ENCODE data around the gene BLM.
"Not testable (repeated sequence)": the region's sequence is repeated elsewhere in the genome, so short reads cannot be mapped to it uniquely, and the experiment has no call there.

Gene BLM

GRCh38 chr15:90838139-90838538 lies 121.0 kb downstream of the BLM start:
- no peak for DNase-seq
- intact Hi-C loops (cut with DNase I), result no loop called here

GRCh38 chr15:90838544-90838943 lies 121.4 kb downstream of the BLM start:
- intact Hi-C loops (cut with DNase I), result no loop called here
- no peak for DNase-seq

- intact Hi-C loops (cut with DNase I), result no loop called here
- DNase-seq, result peak in 6 of 10 donors; percentile 21 to 92 (median 64)
These were observed 122.3 kb downstream of the BLM start for GRCh38 chr15:90839187-90840071.

- no peak for DNase-seq
- intact Hi-C loops (cut with DNase I), result no loop called here
These were observed 123.2 kb downstream of the BLM start for GRCh38 chr15:90840157-90840855.

GRCh38 chr15:90840954-90841353 lies 123.8 kb downstream of the BLM start:
- no peak for DNase-seq
- intact Hi-C loops (cut with DNase I), result no loop called here

- no peak for DNase-seq
- intact Hi-C loops (cut with DNase I), result no loop called here
These were observed 127.5 kb downstream of the BLM start for GRCh38 chr15:90844696-90845095.

GRCh38 chr15:90845201-90845949 lies 128.2 kb downstream of the BLM start:
- no peak for DNase-seq
- intact Hi-C loops (cut with DNase I), result no loop called here

GRCh38 chr15:90849424-90849823 lies 132.3 kb downstream of the BLM start:
- DNase-seq, result peak in 1 of 10 donors; percentile 4
- intact Hi-C loops (cut with DNase I), result not testable (repeated sequence)

GRCh38 chr15:90851114-90851513 lies 134.0 kb downstream of the BLM start:
- DNase-seq, result peak in 1 of 10 donors; percentile 37
- intact Hi-C loops (cut with DNase I), result no loop called here

GRCh38 chr15:90851940-90852339 lies 134.8 kb downstream of the BLM start:
- peak in 1 of 10 donors; percentile 2 for DNase-seq
- intact Hi-C loops (cut with DNase I), result no loop called here

GRCh38 chr15:90855139-90855538 lies 138.0 kb downstream of the BLM start:
- intact Hi-C loops (cut with DNase I), result no loop called here
- DNase-seq, result peak in 1 of 10 donors; percentile 46

- intact Hi-C loops (cut with DNase I), result no loop called here
- DNase-seq, result no peak
These were observed 140.2 kb downstream of the BLM start for GRCh38 chr15:90857337-90857736.

GRCh38 chr15:90857883-90858443 lies 140.8 kb downstream of the BLM start:
- no peak for DNase-seq
- intact Hi-C loops (cut with DNase I), result no loop called here

- intact Hi-C loops (cut with DNase I), result no loop called here
- no peak for DNase-seq
These were observed 142.3 kb downstream of the BLM start for GRCh38 chr15:90859234-90860131.

- intact Hi-C loops (cut with DNase I), result no loop called here
- no peak for DNase-seq
These were observed 143.3 kb downstream of the BLM start for GRCh38 chr15:90860450-90860849.

- intact Hi-C loops (cut with DNase I), result no loop called here
- peak in 1 of 10 donors; percentile 6 for DNase-seq
These were observed 144.0 kb downstream of the BLM start for GRCh38 chr15:90860942-90861675.

GRCh38 chr15:90862487-90862886 lies 145.3 kb downstream of the BLM start:
- intact Hi-C loops (cut with DNase I), result no loop called here
- DNase-seq, result no peak

- DNase-seq, result no peak
- intact Hi-C loops (cut with DNase I), result no loop called here
These were observed 146.0 kb downstream of the BLM start for GRCh38 chr15:90862964-90863778.
